ENCODE results near the gene YBX3.

YBX3 gene

GRCh38 chr12:10669533-10669932 lies 53.6 kb downstream of the YBX3 start:
- no peak for DNase-seq (ENCODE audit: low read depth)

- DNase-seq (ENCODE audit: low read depth) = no peak
These were observed 54.6 kb downstream of the YBX3 start for GRCh38 chr12:10668526-10668925.

GRCh38 chr12:10667581-10667980 lies 55.5 kb downstream of the YBX3 start:
- no peak for DNase-seq (ENCODE audit: low read depth)

GRCh38 chr12:10664499-10664898 lies 58.6 kb downstream of the YBX3 start:
- no peak for DNase-seq (ENCODE audit: low read depth)

- no peak for DNase-seq (ENCODE audit: low read depth)
These were observed 59.3 kb downstream of the YBX3 start for GRCh38 chr12:10663869-10664268.

GRCh38 chr12:10661338-10661737 lies 61.8 kb downstream of the YBX3 start:
- no peak for DNase-seq (ENCODE audit: low read depth)

- DNase-seq (ENCODE audit: low read depth) = no peak
These were observed 69.1 kb downstream of the YBX3 start for GRCh38 chr12:10654003-10654402.

GRCh38 chr12:10652192-10652591 lies 70.9 kb downstream of the YBX3 start:
- DNase-seq (ENCODE audit: low read depth) = no peak

Measured in stimulated activated CD8-positive, alpha-beta memory T cell treated with anti-CD3 and anti-CD28 coated beads, Interleukin-15, amount 100 ng/mL, for 24 hours (primary cell).